Astrocyte of the cerebellum (primary cell): Measurements from ENCODE around the gene PADI4.

Experiments
- DNase-seq: peaks from one replicate; pipeline ENCODE4 v3.0.0-alpha.2; 2011; ENCODE audit warnings: low read depth
- H3K4me3 ChIP-seq: 2 replicates; pipeline ENCODE4 v1.5.1; 2011; ENCODE audit warnings: mild to moderate bottlenecking, low read depth, low read length, moderate library complexity
- CTCF ChIP-seq: IDR thresholded peaks from 2 replicates; pipeline ENCODE4 v1.5.1; 2012; ENCODE audit warnings: low read length, low read depth, moderate library complexity, mild to moderate bottlenecking; ENCODE audit errors: missing control alignments
- in situ Hi-C: cut with HindIII; loops from 2 replicates; pipeline ENCODE4 v1.10.0; 2017; ENCODE audit warnings: low sequenced_read_pairs

Gene PADI4

GRCh38 chr1:17280894-17281293 lies 27.1 kb upstream of the PADI4 start:
- DNase-seq = no peak
- H3K4me3 ChIP-seq = no peak overlapping the region
- in situ Hi-C loops = no loop called here
- TF ChIP-seq CTCF = no peak

- no peak for TF ChIP-seq CTCF
- DNase-seq = no peak
- H3K4me3 ChIP-seq = no peak overlapping the region
- in situ Hi-C loops = no loop called here
These were observed 26.2 kb upstream of the PADI4 start for GRCh38 chr1:17281775-17282181.

- DNase-seq = no peak
- H3K4me3 ChIP-seq = no peak overlapping the region
- in situ Hi-C loops = no loop called here
- no peak for TF ChIP-seq CTCF
These were observed 25.2 kb upstream of the PADI4 start for GRCh38 chr1:17282836-17283235.

- TF ChIP-seq CTCF = no peak
- DNase-seq = no peak
- H3K4me3 ChIP-seq = no peak overlapping the region
- in situ Hi-C loops = loop anchor here (5.0 kb wide), 1 partner anchor 66 kb away; no protein-coding TSS in a partner anchor
These were observed 21.4 kb upstream of the PADI4 start for GRCh38 chr1:17286646-17287045.

GRCh38 chr1:17287130-17287776 lies 20.7 kb upstream of the PADI4 start:
- DNase-seq = peak; percentile 43

GRCh38 chr1:17289721-17290120 lies 18.3 kb upstream of the PADI4 start:
- no peak for TF ChIP-seq CTCF
- DNase-seq = peak; percentile 26
- in situ Hi-C loops = loop anchor here (5.0 kb wide), 1 partner anchor 63 kb away; no protein-coding TSS in a partner anchor
- H3K4me3 ChIP-seq = no peak overlapping the region

More at GRCh38 chr1:17287130-17287776, 20.7 kb upstream of the PADI4 start:
- in situ Hi-C loops = loop anchor here (5.0 kb wide), 1 partner anchor 65 kb away; no protein-coding TSS in a partner anchor
- H3K4me3 ChIP-seq = no peak overlapping the region
- no peak for TF ChIP-seq CTCF
